ENCODE data around the gene SPANXB1.
"Not testable (repeated sequence)": the region's sequence is repeated elsewhere in the genome, so short reads cannot be mapped to it uniquely, and the experiment has no call there.

Gene SPANXB1

DNA sequence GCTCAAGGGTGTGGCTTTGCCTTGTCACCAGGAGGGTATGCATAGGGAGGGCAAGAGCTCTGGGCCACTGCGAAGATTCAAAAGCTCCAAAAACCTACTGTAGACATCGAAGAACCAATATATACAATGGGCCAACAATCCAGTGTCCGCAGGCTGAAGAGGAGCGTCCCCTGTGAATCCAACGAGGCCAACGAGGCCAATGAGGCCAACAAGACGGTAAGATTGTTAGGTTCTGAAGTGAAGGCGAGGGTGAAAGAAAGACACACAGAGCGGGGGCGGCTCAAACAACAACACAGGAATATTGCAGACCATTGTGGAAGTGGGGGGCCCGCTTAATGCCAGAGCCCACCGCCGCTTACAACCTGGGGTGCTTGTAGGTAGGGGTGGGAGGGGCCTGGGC is at the start of gene SPANXB1:
Gene SPANXB1, plus strand, starts transcription at position 27 of the 400 bp plus-strand sequence. Its CDS starts 100 bp downstream, at position 127.
- DNase-seq, result not testable (repeated sequence)

DNA sequence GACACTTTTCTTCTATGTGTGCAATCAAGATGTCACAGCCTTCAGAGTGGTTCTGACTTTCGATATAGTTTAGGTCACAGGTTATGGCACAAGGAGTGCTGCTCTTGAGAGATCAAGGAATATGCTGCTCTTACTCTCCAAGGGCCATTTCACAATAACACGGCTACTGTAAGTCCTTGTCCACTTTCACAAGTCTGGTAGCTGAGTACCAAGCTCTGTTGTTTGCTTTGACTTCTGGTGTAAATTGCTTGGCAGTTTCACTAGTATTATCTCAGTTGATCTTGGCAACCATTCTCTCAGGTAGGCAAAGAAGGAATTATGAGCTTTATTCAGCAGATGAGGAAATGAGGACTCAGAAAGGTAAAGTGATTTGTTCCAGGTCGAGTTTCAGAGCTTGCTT is 35.4 kb upstream of the SPANXB1 start:
- DNase-seq, result no peak

DNA sequence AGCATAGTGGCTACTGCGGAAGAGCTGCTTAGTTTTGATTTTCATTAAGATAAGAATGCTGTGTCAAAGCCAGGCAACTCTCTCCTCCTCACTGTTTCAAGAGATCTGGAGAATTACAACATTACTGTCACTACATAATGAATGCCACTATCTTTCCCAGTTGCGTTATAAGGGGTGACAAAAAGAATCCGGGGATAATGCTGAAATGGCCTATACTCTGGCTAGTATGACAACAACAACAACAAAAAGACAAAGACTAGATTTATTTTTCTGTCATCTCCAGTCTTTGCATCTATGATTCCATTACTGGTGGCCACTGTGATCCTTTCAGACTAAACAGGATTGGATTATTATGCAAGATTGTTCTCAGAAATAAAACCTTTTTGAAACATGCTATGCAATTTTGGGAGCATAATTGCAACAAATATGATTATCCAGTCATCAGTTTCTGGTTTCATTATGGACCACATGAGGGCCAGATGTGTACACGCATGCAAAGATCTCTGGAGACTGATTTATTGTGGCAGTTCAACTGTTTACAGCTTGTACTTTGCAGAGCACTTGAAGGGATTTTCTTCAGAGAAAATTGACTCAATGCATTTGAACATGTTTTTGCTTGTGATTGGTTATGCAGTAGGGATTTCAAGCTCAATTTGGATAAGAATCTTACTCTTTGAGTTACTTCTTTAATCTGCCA is 31.1 kb upstream of the SPANXB1 start:
- no peak for DNase-seq

GRCh38 chrX:140975472-140975871 is 26.9 kb upstream of the SPANXB1 start:
- no peak for DNase-seq

- DNase-seq, result no peak
Measured at GRCh38 chrX:140980271-140980670, 22.1 kb upstream of the SPANXB1 start.

- no peak for DNase-seq
Measured at GRCh38 chrX:140983730-140984129, 18.7 kb upstream of the SPANXB1 start.

GRCh38 chrX:141005243-141005642 is 2.8 kb downstream of the SPANXB1 start:
- DNase-seq, result not testable (repeated sequence)

- not testable (repeated sequence) for DNase-seq
Measured at GRCh38 chrX:141044246-141044645, 41.9 kb downstream of the SPANXB1 start.

GRCh38 chrX:141049878-141050277 is 47.5 kb downstream of the SPANXB1 start:
- not testable (repeated sequence) for DNase-seq

- not testable (repeated sequence) for DNase-seq
Measured at GRCh38 chrX:141052098-141052497, 49.7 kb downstream of the SPANXB1 start.
